ENCODE measurements around the gene CATSPER3.

The CATSPER3 gene

GRCh38 chr5:135029477-135030122 lies 61.9 kb downstream of the CATSPER3 start:
- no peak for DNase-seq (ENCODE audit: low read depth)

GRCh38 chr5:135030123-135030955 lies 62.6 kb downstream of the CATSPER3 start:
- no peak for DNase-seq (ENCODE audit: low read depth)

- no peak for DNase-seq (ENCODE audit: low read depth)
These were observed 63.5 kb downstream of the CATSPER3 start for GRCh38 chr5:135030956-135031812.

- DNase-seq (ENCODE audit: low read depth) = no peak
These were observed 64.3 kb downstream of the CATSPER3 start for GRCh38 chr5:135031813-135032694.

- DNase-seq (ENCODE audit: low read depth) = no peak
These were observed 64.9 kb downstream of the CATSPER3 start for GRCh38 chr5:135032695-135032998.

- DNase-seq (ENCODE audit: low read depth) = no peak
These were observed 65.5 kb downstream of the CATSPER3 start for GRCh38 chr5:135032999-135033861.

- DNase-seq (ENCODE audit: low read depth) = no peak
These were observed 66.2 kb downstream of the CATSPER3 start, which contains the start of gene PITX1 for GRCh38 chr5:135033901-135034235. Gene PITX1, minus strand, starts transcription at chr5:135034228. Its CDS starts 347 bp downstream, at chr5:135033881.

GRCh38 chr5:135034236-135034962 lies 66.7 kb downstream of the CATSPER3 start:
- DNase-seq (ENCODE audit: low read depth) = no peak

GRCh38 chr5:135034963-135035677 lies 67.4 kb downstream of the CATSPER3 start:
- DNase-seq (ENCODE audit: low read depth) = no peak

GRCh38 chr5:135035678-135036030 lies 67.9 kb downstream of the CATSPER3 start:
- no peak for DNase-seq (ENCODE audit: low read depth)

- DNase-seq (ENCODE audit: low read depth) = no peak
These were observed 68.7 kb downstream of the CATSPER3 start for GRCh38 chr5:135036405-135036804.

GRCh38 chr5:135037519-135038204 lies 70.0 kb downstream of the CATSPER3 start:
- no peak for DNase-seq (ENCODE audit: low read depth)

- DNase-seq (ENCODE audit: low read depth) = no peak
These were observed 70.6 kb downstream of the CATSPER3 start for GRCh38 chr5:135038205-135038812.

- DNase-seq (ENCODE audit: low read depth) = no peak
These were observed 71.1 kb downstream of the CATSPER3 start for GRCh38 chr5:135038813-135039270.

- no peak for DNase-seq (ENCODE audit: low read depth)
These were observed 71.7 kb downstream of the CATSPER3 start for GRCh38 chr5:135039271-135040033.

- DNase-seq (ENCODE audit: low read depth) = no peak
These were observed 72.3 kb downstream of the CATSPER3 start for GRCh38 chr5:135040034-135040332.

- DNase-seq (ENCODE audit: low read depth) = no peak
These were observed 72.8 kb downstream of the CATSPER3 start for GRCh38 chr5:135040333-135041144.

Data from activated T-helper 9 cell treated with anti-CD3 and anti-CD28 coated beads, Interleukin-2, amount 50 U/mL, for 16 hours (primary cell).